Stimulated activated CD4-positive, alpha-beta T cell treated with anti-CD3 and anti-CD28 coated beads, Interleukin-15, amount 100 ng/mL, for 1 hour (primary cell): ENCODE data around the gene DDX3X.

Experiments
- DNase-seq, 2 donors: peaks; one replicate each; pipeline ENCODE4 v3.0.0-alpha.2; 2020; ENCODE audit warnings: low read depth in 1 of 2, low spot score in 1 of 2

Gene DDX3X

DNA sequence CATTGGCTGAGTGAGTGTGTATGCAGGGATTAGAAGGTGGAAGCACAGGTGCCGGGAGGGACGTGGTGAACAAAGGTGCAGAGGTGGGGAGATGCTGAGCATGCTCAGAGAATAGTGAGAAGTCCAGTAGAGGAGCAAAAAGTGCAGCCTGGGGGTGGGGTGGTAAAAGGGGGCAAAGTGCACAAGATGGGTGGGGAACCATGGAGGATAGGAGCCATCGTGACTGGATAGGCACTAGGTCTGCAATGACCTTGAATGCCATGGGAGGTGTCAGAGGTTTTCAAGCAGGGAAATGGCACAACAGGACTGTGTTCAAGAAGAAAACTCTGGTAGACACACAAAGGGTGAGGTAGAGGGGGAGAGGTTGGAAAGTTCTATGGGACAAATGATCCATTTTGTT lies 6.6 kb upstream of the DDX3X start:
- DNase-seq = no peak

DNA sequence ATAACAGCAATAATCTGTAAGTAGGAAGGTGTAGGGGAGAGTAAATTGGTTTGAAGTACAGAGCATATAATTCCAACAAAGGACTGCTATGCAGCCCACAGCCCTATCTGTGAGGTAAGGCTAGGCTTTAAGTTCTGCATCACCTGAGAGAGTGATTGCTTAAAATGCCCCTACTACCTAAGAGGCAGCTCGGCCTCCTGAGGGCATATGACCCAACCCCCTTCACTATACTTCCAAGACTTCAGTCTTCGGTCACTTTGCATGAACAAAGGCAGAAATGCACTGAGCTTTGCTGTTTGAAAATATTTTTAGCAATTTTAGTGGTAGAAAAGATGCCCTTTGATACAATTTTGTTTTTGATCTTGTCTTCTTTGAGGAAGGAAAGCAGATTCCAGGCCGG lies 4.9 kb upstream of the DDX3X start:
- no peak for DNase-seq

DNA sequence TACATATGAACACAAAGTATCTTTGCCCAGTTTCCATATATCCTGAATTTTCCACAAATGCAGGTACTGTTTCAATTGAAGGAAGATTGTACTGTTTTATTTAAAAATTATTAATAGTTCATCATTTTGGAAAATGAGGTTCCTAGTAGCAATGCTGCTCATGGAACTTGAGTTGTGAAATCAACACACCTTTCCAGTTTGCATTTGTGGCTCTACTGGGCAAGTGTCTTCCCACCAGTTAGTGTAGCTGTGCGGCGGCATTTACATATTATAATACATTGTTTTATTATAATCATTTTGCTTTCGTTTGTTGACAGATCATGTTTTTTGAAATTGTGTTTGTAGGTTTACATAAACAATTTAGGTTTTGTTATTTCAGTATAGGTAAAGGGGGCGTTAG lies 2.0 kb upstream of the DDX3X start:
- no peak for DNase-seq

GRCh38 chrX:41332408-41333002 lies 1.5 kb upstream of the DDX3X start:
- DNase-seq = no peak

- peak; percentile 71 to 79 for DNase-seq
Measured at GRCh38 chrX:41333003-41333743, 789 bp upstream of the DDX3X start.

DNA sequence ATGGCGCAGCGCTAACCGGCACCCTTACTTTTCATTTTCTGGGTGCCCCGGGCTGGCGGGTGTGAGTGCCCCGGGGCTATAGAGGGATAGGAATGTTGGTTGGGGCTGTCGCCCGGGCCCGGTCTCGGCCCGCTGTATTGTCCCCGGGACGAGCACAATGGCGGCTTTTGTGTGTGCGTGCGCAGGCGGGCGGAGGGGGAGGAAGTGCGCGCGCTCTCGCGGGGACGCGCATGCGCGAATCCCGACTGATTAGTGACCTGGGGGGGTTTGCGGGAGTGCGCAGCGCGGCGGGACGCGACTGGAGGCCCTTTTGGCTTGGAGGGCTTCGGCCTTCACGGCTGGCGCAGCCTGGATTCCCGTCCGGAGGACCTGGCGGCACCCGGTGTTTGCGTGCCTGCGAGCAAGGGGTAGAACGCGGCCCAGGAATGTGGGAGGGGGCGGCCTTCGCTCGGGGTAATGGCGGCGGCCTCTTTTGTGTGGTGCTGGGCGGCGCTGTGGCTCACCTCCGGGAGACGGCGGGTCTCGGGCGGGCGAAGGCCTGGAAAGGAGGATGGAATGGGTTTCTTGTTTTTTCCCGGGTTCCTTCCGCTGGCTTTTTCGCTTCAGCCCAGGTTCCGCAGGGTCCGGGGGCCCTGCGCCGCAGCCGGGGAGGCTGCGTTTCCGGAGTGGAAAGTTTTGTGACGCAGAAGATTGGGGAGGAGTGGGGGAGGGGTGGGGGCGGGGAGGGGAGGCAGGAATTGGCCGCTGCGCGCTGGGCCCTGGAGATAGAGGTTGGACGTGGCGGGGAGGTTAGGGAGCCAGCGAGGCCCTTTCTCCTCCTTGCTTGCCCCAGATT lies 618 bp downstream of the DDX3X start:
- DNase-seq = peak; percentile 48 to 63

DNA sequence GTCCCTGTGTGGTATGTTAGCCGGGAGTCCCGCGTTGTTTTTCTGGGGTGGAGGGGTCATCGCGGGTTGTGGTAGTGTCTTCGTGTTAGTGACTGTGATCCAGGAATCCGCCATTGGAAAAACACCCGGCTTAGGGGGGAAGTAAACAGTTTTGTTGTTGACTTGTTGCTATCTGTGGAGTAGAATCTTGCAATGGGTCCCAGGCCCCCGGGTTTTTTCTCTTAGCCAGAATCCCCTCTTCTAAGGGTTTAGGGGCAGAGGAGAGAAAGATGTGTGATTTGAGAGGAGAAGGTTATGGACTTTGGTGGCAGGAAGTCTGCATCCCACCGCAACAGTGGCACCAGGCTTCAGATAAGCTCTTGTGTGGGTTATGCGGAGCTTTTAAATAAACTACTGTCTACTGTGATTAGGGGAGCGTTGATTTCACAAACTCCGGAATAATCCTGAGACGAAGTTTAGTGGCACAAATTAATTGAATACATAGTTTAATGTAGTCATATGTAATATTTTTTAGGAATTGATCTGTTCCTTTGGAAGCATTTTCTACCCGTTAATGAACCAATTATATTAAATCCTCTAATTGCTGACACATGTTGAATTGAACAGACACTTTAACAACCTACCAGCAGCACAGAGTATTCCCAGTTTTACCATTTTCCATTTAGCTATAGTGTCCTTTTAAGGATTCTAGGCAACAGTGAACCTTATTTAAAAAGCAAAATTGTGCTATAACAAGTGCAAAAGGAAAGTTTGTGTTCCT lies 1.4 kb downstream of the DDX3X start:
- no peak for DNase-seq

DNA sequence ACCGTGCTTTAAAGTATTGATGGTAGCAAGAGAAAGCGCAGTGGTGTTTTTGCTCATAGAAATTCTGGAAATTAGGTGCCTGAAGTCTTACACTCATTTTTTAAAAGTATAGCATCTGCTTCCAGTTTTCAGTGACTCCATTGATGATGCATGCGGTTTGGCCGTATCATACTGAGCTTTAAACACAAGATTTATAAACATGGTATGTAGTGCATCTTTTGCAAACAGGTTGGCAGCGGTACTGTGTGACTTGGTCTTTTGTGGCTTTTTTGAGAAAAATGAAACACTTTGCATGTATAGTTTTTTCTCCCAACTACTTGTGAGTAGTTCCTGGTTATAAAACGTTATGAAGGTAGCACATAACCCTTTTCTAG lies 2.0 kb downstream of the DDX3X start:
- DNase-seq = no peak

- DNase-seq = no peak
Measured at GRCh38 chrX:41336447-41336846, 2.5 kb downstream of the DDX3X start.

DNA sequence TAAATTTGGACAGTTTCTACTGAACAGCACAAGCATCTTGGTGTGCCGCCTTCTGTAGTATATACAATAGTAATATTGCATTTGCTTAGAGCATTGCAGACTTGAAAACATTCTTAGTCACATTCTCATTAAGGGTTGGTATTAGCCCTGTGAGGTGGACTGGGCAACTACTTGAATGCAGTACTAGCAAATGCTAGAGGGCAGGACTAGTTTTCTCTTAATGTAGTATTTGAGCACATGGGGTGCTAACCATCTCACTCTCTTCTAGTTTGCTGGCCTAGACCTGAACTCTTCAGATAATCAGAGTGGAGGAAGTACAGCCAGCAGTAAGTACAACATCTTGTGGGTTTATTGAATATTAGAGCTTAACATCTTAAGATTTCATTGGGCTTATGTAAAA lies 3.2 kb downstream of the DDX3X start:
- DNase-seq = no peak

- DNase-seq = no peak
Measured at GRCh38 chrX:41338436-41338835, 4.5 kb downstream of the DDX3X start.

- DNase-seq = no peak
Measured at GRCh38 chrX:41339148-41339547, 5.2 kb downstream of the DDX3X start.

- DNase-seq = no peak
Measured at GRCh38 chrX:41344053-41344452, 10.1 kb downstream of the DDX3X start.

DNA sequence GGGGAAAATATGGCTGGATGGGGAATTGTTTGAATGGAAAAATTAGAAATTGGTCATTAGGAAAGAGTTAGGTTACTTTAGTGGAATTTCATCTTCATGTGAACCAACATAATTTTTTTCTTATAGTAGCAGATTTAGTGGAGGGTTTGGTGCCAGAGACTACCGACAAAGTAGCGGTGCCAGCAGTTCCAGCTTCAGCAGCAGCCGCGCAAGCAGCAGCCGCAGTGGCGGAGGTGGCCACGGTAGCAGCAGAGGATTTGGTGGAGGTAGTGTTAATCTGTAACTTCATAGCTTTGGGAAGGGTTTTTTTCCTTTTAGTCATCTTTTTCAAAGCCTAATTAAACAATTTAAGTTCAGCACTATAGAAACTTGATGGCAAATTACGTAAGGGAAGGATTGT lies 13.2 kb downstream of the DDX3X start:
- no peak for DNase-seq

DNA sequence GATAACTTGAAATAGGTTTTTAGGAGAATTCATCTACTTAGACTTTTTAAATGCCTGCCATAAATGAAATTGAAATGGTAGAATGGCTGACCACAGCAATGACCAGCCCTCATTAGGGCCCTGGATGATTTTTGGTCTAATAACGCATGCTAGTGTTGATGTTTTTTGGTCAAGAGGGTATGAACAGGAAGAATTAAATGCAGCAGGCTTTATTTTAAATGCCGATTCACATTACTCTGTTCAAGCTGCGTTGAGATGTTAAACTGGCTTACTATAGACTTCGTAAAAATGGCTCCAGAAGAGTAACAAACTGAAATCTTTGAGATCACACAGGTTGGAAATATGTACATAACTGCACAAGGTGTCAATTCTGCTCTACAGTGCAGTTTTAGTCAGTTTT lies 14.6 kb downstream of the DDX3X start:
- DNase-seq = no peak

GRCh38 chrX:41350150-41350975 lies 16.4 kb downstream of the DDX3X start:
- DNase-seq = no peak

- no peak for DNase-seq
Measured at GRCh38 chrX:41350976-41351569, 17.1 kb downstream of the DDX3X start.

DNA sequence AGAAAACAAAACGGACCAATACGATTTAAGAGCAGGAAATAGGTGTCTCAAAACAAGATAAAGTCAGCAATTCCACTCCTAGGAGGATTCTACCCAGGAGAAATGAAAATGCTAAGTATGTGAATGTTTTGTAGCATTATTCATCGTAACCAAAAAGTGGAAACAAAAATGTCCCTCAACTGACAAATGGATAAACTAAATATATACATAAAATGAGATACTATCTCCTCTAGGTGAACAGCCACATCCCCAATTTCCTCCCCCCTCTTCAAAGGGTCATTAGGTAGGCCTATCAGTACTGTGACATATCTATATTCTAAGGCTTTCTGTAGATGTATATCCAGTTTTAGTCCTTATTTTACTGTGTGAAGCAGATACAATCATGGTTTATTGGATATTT lies 18.0 kb downstream of the DDX3X start:
- DNase-seq = no peak

- DNase-seq = no peak
Measured at GRCh38 chrX:41352329-41352838, 18.4 kb downstream of the DDX3X start.

DNA sequence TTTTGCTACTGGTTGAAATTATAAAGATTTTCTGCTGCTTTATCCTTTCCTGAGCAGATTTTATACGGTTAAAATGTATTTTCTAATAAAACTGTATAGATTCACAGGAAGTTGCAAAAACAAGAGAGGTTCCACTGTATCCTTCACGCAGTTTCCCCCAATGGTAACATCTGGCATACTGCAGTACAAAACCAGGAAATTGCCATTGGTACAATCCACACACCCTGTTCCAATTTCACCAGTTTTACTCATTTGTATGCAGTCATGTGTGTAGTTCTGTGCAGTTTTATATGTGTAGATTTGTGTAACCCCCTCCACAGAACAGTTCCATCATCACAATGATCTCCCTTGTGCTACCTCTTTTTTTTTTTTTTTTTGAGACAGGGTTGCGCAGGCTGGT lies 20.0 kb downstream of the DDX3X start:
- DNase-seq = no peak
